ENCODE results near the gene DNAJC24. TPM values are rescaled to one million over a fixed set of nuclear protein-coding genes. Genes with fewer than 3 reads are reported as not detected.

Gene DNAJC24
- polyA plus RNA-seq, 1 donor from 2014 or later: 47.3 TPM

DNA sequence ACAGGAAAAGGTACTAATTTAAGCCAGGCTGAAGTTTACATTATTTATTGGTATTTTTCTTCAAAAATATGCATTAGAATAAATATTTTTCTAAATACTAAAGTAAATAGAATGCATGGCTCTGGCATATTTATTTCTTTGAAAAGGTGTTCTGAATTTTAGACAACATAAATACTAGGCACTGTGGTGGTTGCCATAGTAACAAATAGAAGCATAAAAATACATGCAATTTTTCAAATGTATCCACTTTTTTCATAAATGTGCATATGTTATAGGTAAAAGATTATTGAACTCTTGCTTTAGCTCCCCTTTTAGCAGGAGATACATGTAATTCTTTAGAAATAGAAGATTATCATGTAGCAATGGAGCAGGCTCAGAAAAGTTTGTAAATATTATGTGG, 18.5 kb upstream of the DNAJC24 start:
- Histone ChIP-seq H3F3A (ENCODE audit: insufficient read depth, low read length, poor library complexity, severe bottlenecking) (no peaks in the 10 kb centered on the region), H4K20me1 (ENCODE audit: insufficient read depth) (no peaks in the 10 kb centered on the region), H3K27me3 (ENCODE audit: insufficient read depth, low read depth, low read length) (no peaks in the 10 kb centered on the region), H3K4me3 (ENCODE audit: low read length) (no peak overlapping the region), H3K9me3 (ENCODE audit: low read length) (no peaks in the 10 kb centered on the region), H3K9ac (ENCODE audit: low read length) (no peak overlapping the region), H3K9me2 (ENCODE audit: insufficient read depth, low read length) (no peaks in the 10 kb centered on the region), H3K79me2 (replicated peaks; ENCODE audit: insufficient read depth, low read length) (no peaks in the 10 kb centered on the region), H3K4me2 (ENCODE audit: low read length) (peak overlapping the region; percentile 26), H3K27ac (ENCODE audit: low read length) (peak overlapping the region; percentile 9), H3K36me3 (ENCODE audit: insufficient read depth, low read length) (no peaks in the 10 kb centered on the region), H2AFZ (ENCODE audit: low read depth, low read length) (no peak overlapping the region)
- TF ChIP-seq TAF1 (IDR thresholded peaks at IDR 0.05; ENCODE audit: low read depth) (no peak), POLR2AphosphoS5 (IDR thresholded peaks at IDR 0.05) (no peak), EP300 (conservative IDR thresholded peaks at IDR 0.05; ENCODE audit: poor library complexity, severe bottlenecking) (no peak), EZH2 (IDR thresholded peaks at IDR 0.05; ENCODE audit: borderline replicate concordance, insufficient read depth, low read length, poor library complexity, severe bottlenecking) (no peak), RAD21 (conservative IDR thresholded peaks at IDR 0.05) (no peak), SMC3 (conservative IDR thresholded peaks at IDR 0.05; ENCODE audit: poor library complexity) (no peak), MXI1 (conservative IDR thresholded peaks at IDR 0.05; ENCODE audit: poor library complexity, severe bottlenecking) (no peak)
- TF ChIP-seq, protein P1, sequence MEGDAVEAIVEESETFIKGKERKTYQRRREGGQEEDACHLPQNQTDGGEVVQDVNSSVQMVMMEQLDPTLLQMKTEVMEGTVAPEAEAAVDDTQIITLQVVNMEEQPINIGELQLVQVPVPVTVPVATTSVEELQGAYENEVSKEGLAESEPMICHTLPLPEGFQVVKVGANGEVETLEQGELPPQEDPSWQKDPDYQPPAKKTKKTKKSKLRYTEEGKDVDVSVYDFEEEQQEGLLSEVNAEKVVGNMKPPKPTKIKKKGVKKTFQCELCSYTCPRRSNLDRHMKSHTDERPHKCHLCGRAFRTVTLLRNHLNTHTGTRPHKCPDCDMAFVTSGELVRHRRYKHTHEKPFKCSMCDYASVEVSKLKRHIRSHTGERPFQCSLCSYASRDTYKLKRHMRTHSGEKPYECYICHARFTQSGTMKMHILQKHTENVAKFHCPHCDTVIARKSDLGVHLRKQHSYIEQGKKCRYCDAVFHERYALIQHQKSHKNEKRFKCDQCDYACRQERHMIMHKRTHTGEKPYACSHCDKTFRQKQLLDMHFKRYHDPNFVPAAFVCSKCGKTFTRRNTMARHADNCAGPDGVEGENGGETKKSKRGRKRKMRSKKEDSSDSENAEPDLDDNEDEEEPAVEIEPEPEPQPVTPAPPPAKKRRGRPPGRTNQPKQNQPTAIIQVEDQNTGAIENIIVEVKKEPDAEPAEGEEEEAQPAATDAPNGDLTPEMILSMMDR (IDR thresholded peaks at IDR 0.05; ENCODE audit: poor library complexity, severe bottlenecking): no peak
- TF ChIP-seq, protein P2, sequence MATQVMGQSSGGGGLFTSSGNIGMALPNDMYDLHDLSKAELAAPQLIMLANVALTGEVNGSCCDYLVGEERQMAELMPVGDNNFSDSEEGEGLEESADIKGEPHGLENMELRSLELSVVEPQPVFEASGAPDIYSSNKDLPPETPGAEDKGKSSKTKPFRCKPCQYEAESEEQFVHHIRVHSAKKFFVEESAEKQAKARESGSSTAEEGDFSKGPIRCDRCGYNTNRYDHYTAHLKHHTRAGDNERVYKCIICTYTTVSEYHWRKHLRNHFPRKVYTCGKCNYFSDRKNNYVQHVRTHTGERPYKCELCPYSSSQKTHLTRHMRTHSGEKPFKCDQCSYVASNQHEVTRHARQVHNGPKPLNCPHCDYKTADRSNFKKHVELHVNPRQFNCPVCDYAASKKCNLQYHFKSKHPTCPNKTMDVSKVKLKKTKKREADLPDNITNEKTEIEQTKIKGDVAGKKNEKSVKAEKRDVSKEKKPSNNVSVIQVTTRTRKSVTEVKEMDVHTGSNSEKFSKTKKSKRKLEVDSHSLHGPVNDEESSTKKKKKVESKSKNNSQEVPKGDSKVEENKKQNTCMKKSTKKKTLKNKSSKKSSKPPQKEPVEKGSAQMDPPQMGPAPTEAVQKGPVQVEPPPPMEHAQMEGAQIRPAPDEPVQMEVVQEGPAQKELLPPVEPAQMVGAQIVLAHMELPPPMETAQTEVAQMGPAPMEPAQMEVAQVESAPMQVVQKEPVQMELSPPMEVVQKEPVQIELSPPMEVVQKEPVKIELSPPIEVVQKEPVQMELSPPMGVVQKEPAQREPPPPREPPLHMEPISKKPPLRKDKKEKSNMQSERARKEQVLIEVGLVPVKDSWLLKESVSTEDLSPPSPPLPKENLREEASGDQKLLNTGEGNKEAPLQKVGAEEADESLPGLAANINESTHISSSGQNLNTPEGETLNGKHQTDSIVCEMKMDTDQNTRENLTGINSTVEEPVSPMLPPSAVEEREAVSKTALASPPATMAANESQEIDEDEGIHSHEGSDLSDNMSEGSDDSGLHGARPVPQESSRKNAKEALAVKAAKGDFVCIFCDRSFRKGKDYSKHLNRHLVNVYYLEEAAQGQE (IDR thresholded peaks at IDR 0.05; ENCODE audit: borderline replicate concordance): no peak

DNA sequence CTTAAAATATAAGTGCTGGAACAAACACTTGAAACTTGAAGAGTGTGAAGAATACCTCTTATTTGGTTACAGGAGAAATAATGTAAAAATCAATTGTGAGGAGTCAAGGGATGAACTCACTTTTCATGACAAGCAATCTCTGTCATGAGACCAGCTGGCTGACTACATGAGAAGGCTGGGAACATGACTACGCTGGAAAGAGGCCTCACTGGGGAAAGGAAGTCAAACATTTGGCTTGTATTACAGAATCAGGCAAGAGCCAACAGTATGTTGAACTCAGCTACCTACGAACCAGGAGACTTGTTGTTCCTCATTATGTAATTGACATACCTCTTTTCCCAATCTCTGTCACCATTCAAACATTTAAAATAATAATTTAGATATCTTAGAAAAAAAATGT, 14.5 kb upstream of the DNAJC24 start:
- no peaks in the 10 kb centered on the region for H3K79me2 ChIP-seq (replicated peaks; ENCODE audit: insufficient read depth, low read length)
- no peak overlapping the region for H3K4me3 ChIP-seq (ENCODE audit: low read length)
- no peaks in the 10 kb centered on the region for H3F3A ChIP-seq (ENCODE audit: insufficient read depth, low read length, poor library complexity, severe bottlenecking)
- TF ChIP-seq EZH2 (IDR thresholded peaks at IDR 0.05; ENCODE audit: borderline replicate concordance, insufficient read depth, low read length, poor library complexity, severe bottlenecking): no peak
- TF ChIP-seq TAF1 (IDR thresholded peaks at IDR 0.05; ENCODE audit: low read depth): no peak
- no peak for TF ChIP-seq POLR2AphosphoS5 (IDR thresholded peaks at IDR 0.05)
- TF ChIP-seq RAD21 (conservative IDR thresholded peaks at IDR 0.05): no peak
- no peak for TF ChIP-seq MXI1 (conservative IDR thresholded peaks at IDR 0.05; ENCODE audit: poor library complexity, severe bottlenecking)
- H3K27ac ChIP-seq (ENCODE audit: low read length): no peak overlapping the region
- H3K36me3 ChIP-seq (ENCODE audit: insufficient read depth, low read length): no peaks in the 10 kb centered on the region
- H3K4me2 ChIP-seq (ENCODE audit: low read length): no peak overlapping the region
- H3K9me2 ChIP-seq (ENCODE audit: insufficient read depth, low read length): no peaks in the 10 kb centered on the region
- H3K9ac ChIP-seq (ENCODE audit: low read length): no peak overlapping the region
- H4K20me1 ChIP-seq (ENCODE audit: insufficient read depth): no peaks in the 10 kb centered on the region
- H2AFZ ChIP-seq (ENCODE audit: low read depth, low read length): no peak overlapping the region
- no peaks in the 10 kb centered on the region for H3K9me3 ChIP-seq (ENCODE audit: low read length)
- H3K27me3 ChIP-seq (ENCODE audit: insufficient read depth, low read depth, low read length): no peaks in the 10 kb centered on the region
